PFSK-1 (cell line): ENCODE results near the gene CAPN5.

Experiments used
- FOXP2 ChIP-seq: optimal IDR thresholded peaks from 2 replicates; pipeline ENCODE3; 2011; ENCODE audit warnings: borderline replicate concordance, control low read depth, inconsistent platforms; ENCODE audit not compliant: insufficient read depth; ENCODE audit errors: extremely low read length, extremely low read depth
- POLR2AphosphoS5 ChIP-seq: IDR thresholded peaks from 2 replicates; pipeline ENCODE4 v1.6.1; 2012; ENCODE audit warnings: low read depth, mild to moderate bottlenecking, control low read depth, low read length, moderate library complexity
- REST ChIP-seq, 2 experiments: IDR thresholded peaks; 2 replicates each; pipeline versions ENCODE4 v1.6.1 to v1.8.0; 2011 to 2012; ENCODE audit warnings: low read depth in 2 of 2, low read length in 2 of 2, control low read depth in 1 of 2, inconsistent platforms in 1 of 2, mild to moderate bottlenecking in 1 of 2, moderate library complexity in 1 of 2; ENCODE audit not compliant: insufficient read depth in 1 of 2
- SIN3A ChIP-seq: IDR thresholded peaks from 2 replicates; pipeline ENCODE4 v1.6.1; 2012; ENCODE audit warnings: mild to moderate bottlenecking, low read length, moderate library complexity, borderline replicate concordance; ENCODE audit not compliant: insufficient read depth
- TAF1 ChIP-seq: IDR thresholded peaks from 2 replicates; pipeline ENCODE4 v1.6.1; 2012; ENCODE audit warnings: low read length, control low read depth, borderline replicate concordance; ENCODE audit not compliant: insufficient read depth

CAPN5 gene

DNA sequence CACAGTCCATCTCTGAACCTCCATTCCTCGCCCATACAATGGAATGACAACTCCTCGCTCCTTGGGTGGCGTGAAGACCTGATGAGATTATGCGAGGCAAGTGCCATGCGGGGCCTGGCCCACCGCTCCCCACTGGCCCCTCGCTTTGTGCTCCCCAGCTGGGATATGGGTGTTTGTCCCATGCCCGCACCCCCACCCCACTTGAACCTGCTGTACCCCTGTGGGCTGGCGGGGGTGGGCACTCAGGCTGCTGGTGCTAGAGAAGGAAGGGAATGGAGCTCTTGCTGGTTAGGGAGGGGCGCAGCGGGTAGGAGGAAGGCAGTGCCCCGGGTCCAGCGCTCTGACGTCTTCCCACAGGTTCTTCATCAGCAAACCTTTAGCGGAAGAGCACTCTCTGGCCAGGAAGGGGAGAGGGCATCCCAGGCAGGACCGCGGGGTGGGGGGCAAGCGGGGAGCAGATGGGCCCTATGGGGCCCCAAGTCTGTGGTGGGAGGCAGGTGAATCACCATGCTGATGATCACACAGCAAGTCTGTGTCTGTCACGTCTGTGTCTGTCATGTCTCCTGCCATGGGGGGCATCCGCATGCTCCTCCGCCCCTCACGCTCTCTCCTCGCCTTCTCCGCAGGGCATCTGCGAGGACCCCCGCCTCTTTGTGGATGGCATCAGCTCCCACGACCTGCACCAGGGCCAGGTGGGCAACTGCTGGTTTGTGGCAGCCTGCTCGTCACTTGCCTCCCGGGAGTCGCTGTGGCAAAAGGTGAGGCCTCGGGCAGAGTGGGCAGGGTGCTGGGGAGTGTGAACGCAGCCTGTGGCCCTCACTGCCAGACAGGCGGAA lies 26.5 kb downstream of the CAPN5 start:
- TF ChIP-seq SIN3A (no peak), POLR2AphosphoS5 (no peak), FOXP2 (no peak), TAF1 (no peak), REST (IDR thresholded peaks at IDR 0.05; ENCODE audit: insufficient read depth in 1 of 2, low read depth in 2 of 2, low read length in 2 of 2) (no peak)

DNA sequence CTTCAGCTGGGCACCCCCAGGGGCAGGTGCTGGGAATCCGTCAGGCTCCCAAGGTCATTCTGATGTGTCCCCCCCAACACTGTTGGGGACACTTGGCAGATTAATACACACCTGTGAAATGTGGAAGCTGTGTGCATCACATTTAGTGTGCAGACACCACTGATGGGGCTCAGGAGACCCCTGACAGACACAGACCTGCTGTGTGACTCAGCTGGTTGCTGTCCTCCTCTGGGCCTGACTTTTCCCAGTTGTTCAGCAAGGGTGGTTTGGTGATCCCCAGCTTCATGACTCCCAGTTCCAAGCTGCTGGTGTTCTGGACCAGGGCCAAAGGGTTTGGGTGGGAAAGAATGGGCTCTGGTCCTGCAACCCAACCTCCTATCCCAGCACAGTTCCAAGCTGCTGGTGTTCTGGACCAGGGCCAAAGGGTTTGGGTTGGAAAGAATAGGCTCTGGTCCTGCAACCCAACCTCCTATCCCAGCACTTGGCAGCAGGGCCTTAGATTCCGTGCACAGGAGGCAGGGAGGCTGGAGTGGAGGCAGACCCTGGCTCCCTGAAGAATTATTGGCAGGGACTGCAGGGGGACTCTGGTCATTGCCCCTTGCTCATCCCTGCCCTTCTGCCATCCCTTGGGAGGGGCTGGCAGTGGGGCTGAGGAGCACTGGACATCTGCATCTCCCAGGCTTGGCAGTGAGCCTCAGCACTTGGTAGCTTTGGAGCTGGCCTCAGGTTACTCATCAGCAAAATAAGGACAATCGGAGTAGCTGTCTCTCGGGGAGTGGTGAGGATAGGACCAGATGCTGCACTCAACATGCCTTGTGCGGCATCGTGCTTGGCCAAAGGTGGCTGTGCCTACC lies 27.4 kb downstream of the CAPN5 start:
- TF ChIP-seq POLR2AphosphoS5 (no peak), FOXP2 (no peak), TAF1 (no peak), REST (IDR thresholded peaks at IDR 0.05; ENCODE audit: insufficient read depth in 1 of 2, low read depth in 2 of 2, low read length in 2 of 2) (no peak), SIN3A (no peak)

GRCh38 chr11:77094841-77095365 lies 28.1 kb downstream of the CAPN5 start:
- TF ChIP-seq TAF1 (no peak), FOXP2 (no peak), REST (IDR thresholded peaks at IDR 0.05; ENCODE audit: insufficient read depth in 1 of 2, low read depth in 2 of 2, low read length in 2 of 2) (no peak), POLR2AphosphoS5 (no peak), SIN3A (no peak)

GRCh38 chr11:77095551-77096490 lies 29.1 kb downstream of the CAPN5 start:
- TF ChIP-seq FOXP2 = no peak
- no peak for TF ChIP-seq POLR2AphosphoS5
- no peak for TF ChIP-seq TAF1
- TF ChIP-seq REST (IDR thresholded peaks at IDR 0.05; ENCODE audit: insufficient read depth in 1 of 2, low read depth in 2 of 2, low read length in 2 of 2) = no peak
- no peak for TF ChIP-seq SIN3A
